Stimulated activated CD8-positive, alpha-beta memory T cell treated with anti-CD3 and anti-CD28 coated beads, Interleukin-12 subunit alpha, Interleukin-12 subunit beta, amount 100 ng/mL, for 1 hour (primary cell): ENCODE data around the gene NT5C.
A peak's percentile ranks its signal among the peaks of the same experiment; 100 is the strongest.
"Not testable (repeated sequence)": the region's sequence is repeated elsewhere in the genome, so short reads cannot be mapped to it uniquely, and the experiment has no call there.

Experiments used
- DNase-seq: peaks from one replicate; pipeline ENCODE4 v3.0.0-alpha.2; 2020; ENCODE audit warnings: low read depth

The NT5C gene

DNA sequence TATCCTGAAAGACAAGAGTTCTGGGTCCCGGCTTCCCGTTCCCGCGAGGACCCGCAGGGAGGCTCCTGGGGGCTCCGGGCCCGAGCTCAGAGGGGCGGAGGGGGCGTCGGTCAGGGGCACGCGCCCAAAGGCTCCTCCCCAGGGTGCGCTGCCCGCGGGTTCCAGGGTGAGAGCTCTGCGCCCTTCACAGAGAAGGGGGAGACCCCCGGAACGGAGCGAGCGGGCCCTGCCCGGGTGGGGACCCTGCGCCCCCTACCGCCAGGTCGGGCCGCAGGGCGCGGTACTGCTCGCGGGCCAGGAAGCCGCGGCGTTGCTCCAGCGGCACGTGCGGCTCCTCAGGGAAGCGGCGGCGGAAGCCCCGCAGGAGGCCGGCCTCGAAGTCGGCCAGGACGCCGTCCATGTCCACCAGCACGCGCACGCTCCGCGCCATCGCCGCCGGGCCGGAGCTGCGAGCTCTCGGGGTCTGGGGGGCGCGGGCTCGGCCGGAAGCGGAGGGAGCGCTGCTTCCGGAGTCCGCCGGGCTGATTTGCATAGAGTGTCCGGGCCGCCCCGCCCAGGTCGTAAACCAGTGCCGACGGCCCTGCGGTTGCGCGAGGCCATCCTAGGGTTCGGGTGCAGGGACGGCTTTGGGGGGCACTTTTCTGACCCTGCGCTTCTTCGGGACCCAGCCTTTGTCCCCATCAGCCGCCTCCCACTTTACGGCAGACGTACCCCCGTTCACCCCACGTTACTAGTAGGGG is at the start of gene NT5C:
NT5C (minus strand) TSS at position 465 of the 740 bp plus-strand sequence; CDS start at position 430, 35 bp downstream.
- DNase-seq, result peak; percentile 45

GRCh38 chr17:75181110-75181509 is 49.6 kb upstream of the NT5C start:
- DNase-seq, result no peak

DNA sequence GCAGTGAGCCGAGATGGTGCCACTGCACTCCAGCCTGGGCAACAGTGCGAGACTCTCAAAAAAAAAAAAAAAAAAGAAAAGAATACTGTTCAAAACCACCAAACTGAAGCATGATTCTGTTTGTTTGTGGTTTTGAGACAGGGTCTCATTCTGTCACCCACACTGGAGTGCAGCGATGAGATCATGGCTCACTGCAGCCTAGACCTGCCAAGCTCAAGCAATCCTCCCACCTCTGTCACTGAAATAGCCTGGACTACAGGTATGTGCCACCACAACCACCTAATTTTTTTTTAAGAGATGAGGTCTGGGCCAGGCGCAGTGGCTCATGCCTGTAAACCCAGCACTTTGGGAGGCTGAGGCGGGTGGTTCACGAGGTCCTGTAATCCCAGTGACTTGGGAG is 46.9 kb upstream of the NT5C start:
- DNase-seq, result no peak

GRCh38 chr17:75176625-75177024 is 45.1 kb upstream of the NT5C start:
- DNase-seq, result no peak

- no peak for DNase-seq
Observed at GRCh38 chr17:75174996-75175395, 43.5 kb upstream of the NT5C start.

- DNase-seq, result no peak
Observed at GRCh38 chr17:75173526-75173925, 42.0 kb upstream of the NT5C start.

GRCh38 chr17:75168998-75169397 is 37.5 kb upstream of the NT5C start:
- DNase-seq, result no peak

- not testable (repeated sequence) for DNase-seq
Observed at GRCh38 chr17:75164606-75165005, 33.1 kb upstream of the NT5C start.

- no peak for DNase-seq
Observed at GRCh38 chr17:75163074-75163473, 31.5 kb upstream of the NT5C start.

- no peak for DNase-seq
Observed at GRCh38 chr17:75160211-75160610, 28.7 kb upstream of the NT5C start.

GRCh38 chr17:75159196-75160031 is 27.9 kb upstream of the NT5C start:
- no peak for DNase-seq

DNA sequence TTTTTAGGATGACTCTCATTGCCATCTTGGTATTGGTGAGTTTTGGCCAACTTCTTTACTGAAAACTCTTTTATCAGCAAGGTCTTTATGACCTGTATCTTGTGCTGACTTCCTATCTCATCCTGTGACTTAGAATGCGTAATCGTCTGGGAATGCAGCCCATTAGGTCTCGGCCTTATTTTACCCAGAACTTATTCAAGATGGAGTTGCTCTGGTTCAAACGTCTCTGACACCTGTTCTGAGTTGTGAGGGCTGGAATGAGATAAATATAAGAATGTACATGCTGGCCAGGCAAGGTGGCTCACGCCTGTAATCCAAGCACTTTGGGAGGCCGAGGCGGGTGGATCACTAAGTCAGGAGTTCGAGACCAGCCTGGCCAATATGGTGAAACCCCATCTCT is 26.9 kb upstream of the NT5C start:
- not testable (repeated sequence) for DNase-seq

DNA sequence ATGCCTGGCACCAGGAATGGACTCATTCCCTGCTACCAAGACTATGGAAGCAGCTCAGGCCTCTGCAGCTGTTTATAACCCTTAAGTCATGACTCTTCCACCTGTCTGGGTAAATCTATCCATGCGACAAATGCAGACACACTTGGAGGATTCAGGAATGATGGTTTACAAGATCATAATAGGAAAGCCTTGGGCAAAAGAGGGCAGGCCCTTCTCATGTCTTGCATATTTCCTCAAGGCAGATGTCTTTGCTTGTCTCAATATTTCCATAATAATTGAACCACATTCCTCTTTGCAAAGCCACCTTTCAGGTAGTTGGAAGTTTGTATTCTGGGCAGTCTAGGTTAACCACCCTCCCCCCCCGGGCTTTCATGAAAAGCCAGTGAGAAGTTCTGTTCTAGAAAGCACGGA is 23.7 kb upstream of the NT5C start:
- DNase-seq, result no peak

DNA sequence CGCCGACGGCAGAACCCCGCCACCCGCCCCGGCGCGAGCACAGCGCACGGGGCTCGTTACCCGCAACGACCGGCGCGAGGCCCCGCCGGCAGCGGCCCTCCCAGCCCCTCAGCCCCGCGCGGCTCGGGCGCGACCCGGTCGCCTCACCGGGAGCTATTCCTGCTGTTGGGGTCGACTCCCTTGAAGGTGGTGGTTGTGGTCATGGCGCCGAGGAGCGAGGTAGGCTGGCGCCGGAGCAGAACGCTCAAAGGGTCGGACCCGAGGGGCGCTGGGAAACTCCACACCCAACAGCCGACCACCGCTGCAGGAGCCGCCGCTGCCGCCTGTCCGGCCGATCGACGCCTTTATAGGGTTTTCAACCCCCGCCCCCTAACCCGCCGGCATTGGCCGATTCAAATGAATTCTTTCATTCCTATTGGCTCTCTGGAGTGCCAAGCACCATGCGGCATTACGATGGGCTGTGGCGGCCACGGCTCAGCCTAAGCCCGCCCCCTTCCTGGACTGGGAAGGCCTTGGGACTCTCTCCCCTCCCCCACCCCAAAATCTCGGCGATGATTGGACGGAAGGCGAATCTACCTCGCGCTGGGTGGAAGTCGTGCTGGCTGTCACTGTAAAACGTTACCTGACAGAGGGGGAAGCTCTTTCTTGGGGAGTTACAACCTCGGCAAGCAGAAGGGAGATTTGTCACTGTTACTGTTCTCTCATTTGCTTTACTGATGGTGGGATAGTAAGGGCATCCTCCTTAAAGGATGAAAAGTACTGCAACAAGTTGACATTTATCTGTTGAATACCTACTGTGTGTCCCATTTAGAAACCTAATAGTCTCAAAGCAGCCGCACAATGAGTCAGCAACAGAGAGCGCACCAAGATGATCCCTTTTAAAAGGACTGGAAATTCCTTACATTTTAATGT is 22.9 kb upstream of the NT5C start, which contains the start of gene JPT1:
JPT1 (minus strand) TSS at position 318 of the 912 bp plus-strand sequence; CDS start at position 203, 115 bp downstream.
- peak; percentile 94 for DNase-seq

- DNase-seq, result no peak
Observed at GRCh38 chr17:75153780-75154194, 22.2 kb upstream of the NT5C start.

GRCh38 chr17:75152922-75153779 is 21.6 kb upstream of the NT5C start:
- no peak for DNase-seq

DNA sequence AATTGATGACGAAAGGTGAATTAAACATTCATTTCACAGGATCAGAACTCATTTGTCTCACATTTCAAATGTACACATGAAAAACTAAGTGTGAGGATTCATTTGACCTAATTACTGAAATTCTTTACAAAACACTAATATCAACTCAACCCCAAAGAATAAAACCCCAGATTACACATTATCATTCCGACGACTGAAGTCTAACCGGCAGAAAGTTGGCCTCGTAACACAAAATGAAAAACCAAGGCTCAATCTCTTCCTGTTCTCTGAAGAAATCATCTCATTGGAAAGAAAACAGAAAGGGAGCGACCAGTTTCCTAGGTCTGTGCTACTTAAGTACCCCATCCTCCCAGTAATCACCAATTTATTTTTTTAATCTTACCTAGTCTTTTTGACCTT is 21.0 kb upstream of the NT5C start:
- no peak for DNase-seq

DNA sequence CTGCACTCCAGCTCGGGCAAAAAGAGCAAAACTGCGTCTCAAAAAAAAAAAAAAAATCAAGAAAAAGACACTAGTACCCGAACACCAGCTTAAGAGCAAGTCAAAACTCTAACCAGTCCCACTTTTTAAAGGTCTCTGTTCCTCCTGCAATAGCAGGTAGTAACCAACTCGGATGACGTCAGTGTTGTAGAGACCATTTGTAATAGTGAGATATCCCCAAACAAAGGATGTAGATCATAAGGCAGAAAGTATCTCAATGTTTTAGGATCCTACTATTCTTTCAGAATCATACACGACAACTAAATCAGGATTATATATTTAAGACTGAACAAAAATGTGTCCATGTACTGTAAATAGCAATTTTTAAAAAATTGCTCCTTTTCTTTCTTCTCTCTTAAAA is 20.4 kb upstream of the NT5C start:
- DNase-seq, result no peak

GRCh38 chr17:75147878-75148546 is 16.5 kb upstream of the NT5C start:
- DNase-seq, result no peak

DNA sequence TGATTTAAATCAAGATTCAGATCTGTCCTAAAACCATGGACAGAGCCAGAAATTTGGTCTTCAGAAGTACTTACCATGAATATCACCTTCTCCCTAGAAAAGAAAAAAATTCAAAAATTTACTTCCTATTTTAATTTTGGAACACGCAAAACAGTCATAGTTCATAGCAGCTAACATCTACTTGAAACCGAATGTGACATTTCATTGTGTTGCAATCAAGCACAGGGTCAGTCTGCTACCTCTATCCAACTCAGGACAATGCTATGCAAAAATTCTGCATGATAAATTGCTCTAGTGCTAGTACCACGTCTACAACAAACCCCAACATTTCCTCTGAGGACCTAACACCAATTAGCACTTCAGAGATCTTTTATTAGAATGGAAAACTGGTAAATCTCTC is 15.1 kb upstream of the NT5C start:
- no peak for DNase-seq
